HG03575 (cell line): ENCODE results near the gene AIDA.

ENCODE experiments used
- ATAC-seq: cut with Tn5 transposase; IDR thresholded peaks from one replicate; pipeline ENCODE4 v1.9.1; 2021; ENCODE audit not compliant: unreplicated experiment, insufficient number of reproducible peaks, low FRiP score; ENCODE audit errors: extremely low read depth

AIDA gene

DNA sequence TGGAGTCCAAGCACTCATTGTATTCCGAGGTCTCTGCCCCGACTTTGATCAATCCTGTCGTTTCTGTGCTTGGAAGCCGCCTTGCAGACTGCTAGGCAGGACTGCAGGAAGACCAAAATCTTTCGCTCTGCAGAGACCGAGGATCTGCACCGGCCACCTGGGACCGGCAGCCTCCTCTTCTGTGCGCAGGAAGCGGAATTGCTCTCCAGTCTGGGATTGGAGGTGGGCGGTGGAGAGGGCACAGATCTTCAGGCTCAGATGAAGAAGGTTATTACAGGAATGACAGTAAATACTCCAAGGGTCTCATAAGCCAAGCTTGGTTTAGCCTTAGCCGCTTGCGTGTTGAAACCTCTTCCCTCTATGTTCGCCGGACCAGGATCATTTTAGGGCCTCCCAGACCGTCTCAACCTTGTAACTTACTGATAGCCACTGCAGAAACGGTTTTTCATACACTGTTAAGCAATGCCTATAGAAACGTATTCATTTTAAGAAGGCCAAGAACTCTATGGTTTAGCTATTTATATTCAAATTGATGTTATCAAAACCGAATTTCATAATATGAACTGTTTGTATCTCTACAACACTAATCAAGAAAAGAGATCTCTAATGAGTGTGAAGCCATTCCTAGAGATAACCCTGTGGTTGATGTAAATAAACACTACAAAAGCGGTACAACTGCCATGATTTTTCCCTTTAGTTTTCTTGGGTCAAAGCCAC, 93.3 kb downstream of the AIDA start:
- no peak for ATAC-seq
